ENCODE results near the gene NAALADL1. TPM values are rescaled to one million over a fixed set of nuclear protein-coding genes. Genes with fewer than 3 reads are reported as not detected.

Gene NAALADL1
- total and polyA plus RNA-seq, 9 of the 15 experiments (the other 6 are each of a cell fraction or from before 2014, with no cell fraction given), result 0.06 to 0.72 (median 0.22) TPM; not detected in 4

DNA sequence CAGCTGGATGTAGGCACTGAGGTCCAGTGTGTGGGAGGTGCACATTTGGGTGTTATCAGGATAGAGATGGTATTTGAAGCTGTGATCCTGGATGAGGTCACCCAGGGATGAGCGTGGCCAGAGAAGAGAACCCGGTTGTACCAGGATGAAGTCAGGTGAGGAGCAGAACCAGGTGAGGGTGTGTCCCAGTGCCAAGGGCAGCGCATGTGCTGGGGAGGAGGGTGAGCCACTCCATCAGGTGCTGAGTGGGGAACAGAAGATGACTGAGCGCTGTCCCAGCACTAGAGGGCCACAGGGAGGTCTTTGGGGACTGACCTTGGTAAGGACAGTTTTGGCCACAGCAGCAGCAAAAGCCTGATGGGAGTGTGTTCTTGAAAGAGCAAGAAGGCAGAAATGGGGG is 41.6 kb downstream of the NAALADL1 start (continued):
- TF ChIP-seq, protein P1, sequence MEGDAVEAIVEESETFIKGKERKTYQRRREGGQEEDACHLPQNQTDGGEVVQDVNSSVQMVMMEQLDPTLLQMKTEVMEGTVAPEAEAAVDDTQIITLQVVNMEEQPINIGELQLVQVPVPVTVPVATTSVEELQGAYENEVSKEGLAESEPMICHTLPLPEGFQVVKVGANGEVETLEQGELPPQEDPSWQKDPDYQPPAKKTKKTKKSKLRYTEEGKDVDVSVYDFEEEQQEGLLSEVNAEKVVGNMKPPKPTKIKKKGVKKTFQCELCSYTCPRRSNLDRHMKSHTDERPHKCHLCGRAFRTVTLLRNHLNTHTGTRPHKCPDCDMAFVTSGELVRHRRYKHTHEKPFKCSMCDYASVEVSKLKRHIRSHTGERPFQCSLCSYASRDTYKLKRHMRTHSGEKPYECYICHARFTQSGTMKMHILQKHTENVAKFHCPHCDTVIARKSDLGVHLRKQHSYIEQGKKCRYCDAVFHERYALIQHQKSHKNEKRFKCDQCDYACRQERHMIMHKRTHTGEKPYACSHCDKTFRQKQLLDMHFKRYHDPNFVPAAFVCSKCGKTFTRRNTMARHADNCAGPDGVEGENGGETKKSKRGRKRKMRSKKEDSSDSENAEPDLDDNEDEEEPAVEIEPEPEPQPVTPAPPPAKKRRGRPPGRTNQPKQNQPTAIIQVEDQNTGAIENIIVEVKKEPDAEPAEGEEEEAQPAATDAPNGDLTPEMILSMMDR (IDR thresholded peaks at IDR 0.05 in 2 of 3, conservative IDR thresholded peaks at IDR 0.05 in 1 of 3; ENCODE audit: insufficient read depth in 2 of 3, low read depth in 1 of 3, low read length in 3 of 3), result peak in 2 of 3 experiments; percentile 29 to 33; a peak in 2 of 6 replicates
- TF ChIP-seq KLF10 (CRISPR knock-in tag; IDR thresholded peaks at IDR 0.05), result no peak
- TF ChIP-seq PRPF4 (IDR thresholded peaks at IDR 0.05; ENCODE audit: insufficient read depth, low read depth, low read length, poor library complexity, severe bottlenecking), result no peak
- no peak for TF ChIP-seq PCBP1 (IDR thresholded peaks at IDR 0.05; ENCODE audit: low read depth, low read length, poor library complexity, severe bottlenecking)
- no peak for TF ChIP-seq IFI16 (CRISPR knock-in tag; IDR thresholded peaks at IDR 0.05)
- TF ChIP-seq ZNF140 (CRISPR knock-in tag; IDR thresholded peaks at IDR 0.05), result no peak
- TF ChIP-seq, protein P2, sequence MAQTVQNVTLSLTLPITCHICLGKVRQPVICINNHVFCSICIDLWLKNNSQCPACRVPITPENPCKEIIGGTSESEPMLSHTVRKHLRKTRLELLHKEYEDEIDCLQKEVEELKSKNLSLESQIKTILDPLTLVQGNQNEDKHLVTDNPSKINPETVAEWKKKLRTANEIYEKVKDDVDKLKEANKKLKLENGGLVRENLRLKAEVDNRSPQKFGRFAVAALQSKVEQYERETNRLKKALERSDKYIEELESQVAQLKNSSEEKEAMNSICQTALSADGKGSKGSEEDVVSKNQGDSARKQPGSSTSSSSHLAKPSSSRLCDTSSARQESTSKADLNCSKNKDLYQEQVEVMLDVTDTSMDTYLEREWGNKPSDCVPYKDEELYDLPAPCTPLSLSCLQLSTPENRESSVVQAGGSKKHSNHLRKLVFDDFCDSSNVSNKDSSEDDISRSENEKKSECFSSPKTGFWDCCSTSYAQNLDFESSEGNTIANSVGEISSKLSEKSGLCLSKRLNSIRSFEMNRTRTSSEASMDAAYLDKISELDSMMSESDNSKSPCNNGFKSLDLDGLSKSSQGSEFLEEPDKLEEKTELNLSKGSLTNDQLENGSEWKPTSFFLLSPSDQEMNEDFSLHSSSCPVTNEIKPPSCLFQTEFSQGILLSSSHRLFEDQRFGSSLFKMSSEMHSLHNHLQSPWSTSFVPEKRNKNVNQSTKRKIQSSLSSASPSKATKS (CRISPR knock-in tag; IDR thresholded peaks at IDR 0.05), result no peak
- TF ChIP-seq, protein P3, sequence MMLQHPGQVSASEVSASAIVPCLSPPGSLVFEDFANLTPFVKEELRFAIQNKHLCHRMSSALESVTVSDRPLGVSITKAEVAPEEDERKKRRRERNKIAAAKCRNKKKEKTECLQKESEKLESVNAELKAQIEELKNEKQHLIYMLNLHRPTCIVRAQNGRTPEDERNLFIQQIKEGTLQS (IDR thresholded peaks at IDR 0.05), result peak; percentile 53
- TF ChIP-seq, protein P3 (CRISPR knock-in tag; conservative IDR thresholded peaks at IDR 0.05), result no peak
- TF ChIP-seq STAG1 (CRISPR knock-in tag; IDR thresholded peaks at IDR 0.05; ENCODE audit: borderline replicate concordance), result 0 out of 2 replicates have a peak, but pooled peaks have one; percentile 11
- no peak for TF ChIP-seq ZNF668 (CRISPR knock-in tag; IDR thresholded peaks at IDR 0.05)
- TF ChIP-seq NUFIP1 (IDR thresholded peaks at IDR 0.05; ENCODE audit: partially characterized antibody), result no peak
- TF ChIP-seq, protein P4, sequence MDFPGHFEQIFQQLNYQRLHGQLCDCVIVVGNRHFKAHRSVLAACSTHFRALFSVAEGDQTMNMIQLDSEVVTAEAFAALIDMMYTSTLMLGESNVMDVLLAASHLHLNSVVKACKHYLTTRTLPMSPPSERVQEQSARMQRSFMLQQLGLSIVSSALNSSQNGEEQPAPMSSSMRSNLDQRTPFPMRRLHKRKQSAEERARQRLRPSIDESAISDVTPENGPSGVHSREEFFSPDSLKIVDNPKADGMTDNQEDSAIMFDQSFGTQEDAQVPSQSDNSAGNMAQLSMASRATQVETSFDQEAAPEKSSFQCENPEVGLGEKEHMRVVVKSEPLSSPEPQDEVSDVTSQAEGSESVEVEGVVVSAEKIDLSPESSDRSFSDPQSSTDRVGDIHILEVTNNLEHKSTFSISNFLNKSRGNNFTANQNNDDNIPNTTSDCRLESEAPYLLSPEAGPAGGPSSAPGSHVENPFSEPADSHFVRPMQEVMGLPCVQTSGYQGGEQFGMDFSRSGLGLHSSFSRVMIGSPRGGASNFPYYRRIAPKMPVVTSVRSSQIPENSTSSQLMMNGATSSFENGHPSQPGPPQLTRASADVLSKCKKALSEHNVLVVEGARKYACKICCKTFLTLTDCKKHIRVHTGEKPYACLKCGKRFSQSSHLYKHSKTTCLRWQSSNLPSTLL (IDR thresholded peaks at IDR 0.05), result no peak
- no peak for TF ChIP-seq HDAC2 (IDR thresholded peaks at IDR 0.05)
- no peak for TF ChIP-seq CBX8 (IDR thresholded peaks at IDR 0.05; ENCODE audit: borderline replicate concordance, extremely low read depth, low read depth, low read length, poor library complexity, severe bottlenecking)
- 0 out of 2 replicates have a peak, but pooled peaks have one; percentile 30 for TF ChIP-seq ZEB2 (IDR thresholded peaks at IDR 0.05)
- TF ChIP-seq GTF2E2 (tag; IDR thresholded peaks at IDR 0.05), result no peak
- TF ChIP-seq DACH1 (IDR thresholded peaks at IDR 0.05; ENCODE audit: partially characterized antibody), result no peak
- no peak for TF ChIP-seq ZNF551 (CRISPR knock-in tag; IDR thresholded peaks at IDR 0.05)
- TF ChIP-seq NBN (IDR thresholded peaks at IDR 0.05; ENCODE audit: low read depth), result no peak
- no peak for TF ChIP-seq ZNF699 (CRISPR knock-in tag; IDR thresholded peaks at IDR 0.05; ENCODE audit: insufficient replicate concordance)

All from K562 (cell line).